ENCODE data around the gene SFXN2. TPM values are rescaled to one million over a fixed set of nuclear protein-coding genes. Genes with fewer than 3 reads are reported as not detected.

The SFXN2 gene
- total RNA-seq, 1 experiment from 2014 or later = 5.4 TPM

GRCh38 chr10:102727037-102727818 is 12.8 kb downstream of the SFXN2 start:
- ChIA-PET CTCF (no interaction called here), POLR2A (ENCODE audit: unreplicated experiment) (interaction anchor here (0.6 kb wide), 1 partner anchor 30 kb away, joined by 10 read pairs; no protein-coding TSS in a partner anchor)
- Histone ChIP-seq H3K27me3 (ENCODE audit: insufficient read depth, low read depth) (no peaks in the 10 kb centered on the region), H3K79me2 (ENCODE audit: low read depth) (no peaks in the 10 kb centered on the region), H3K4me3 (no peak overlapping the region), H3K9me3 (ENCODE audit: insufficient read depth, low read depth) (no peaks in the 10 kb centered on the region), H3K27ac (no peak overlapping the region), H3K9me2 (ENCODE audit: insufficient read depth) (no peaks in the 10 kb centered on the region), H2AFZ (no peak overlapping the region), H3K4me2 (no peak overlapping the region), H3K4me1 (replicated peaks; ENCODE audit: insufficient read depth) (no peaks in the 10 kb centered on the region), H3F3A (ENCODE audit: insufficient read depth, low read depth) (no peaks in the 10 kb centered on the region), H4K20me1 (ENCODE audit: insufficient read depth) (no peaks in the 10 kb centered on the region), H3K36me3 (ENCODE audit: low read depth) (no peaks in the 10 kb centered on the region)
- intact Hi-C loops (cut with micrococcal nuclease; ENCODE audit: unreplicated experiment) = loop anchor here (5.0 to 10.0 kb wide), 2 partner anchors 50 to 108 kb away; partner anchors contain the start of gene CYP17A1
- TF ChIP-seq EZH2 (IDR thresholded peaks at IDR 0.05; ENCODE audit: low read depth) = no peak
- TF ChIP-seq CTCF (conservative IDR thresholded peaks at IDR 0.05) = no peak
- no peak for DNase-seq
- BruUV-seq (replicated peaks) = no TSS peak

- no peaks in the 10 kb centered on the region for H3F3A ChIP-seq (ENCODE audit: insufficient read depth, low read depth)
- CTCF ChIA-PET = no interaction called here
- no TSS peak for BruUV-seq (replicated peaks)
- no peak overlapping the region for H3K4me2 ChIP-seq
- no peaks in the 10 kb centered on the region for H4K20me1 ChIP-seq (ENCODE audit: insufficient read depth)
- no peaks in the 10 kb centered on the region for H3K9me3 ChIP-seq (ENCODE audit: insufficient read depth, low read depth)
- TF ChIP-seq EZH2 (IDR thresholded peaks at IDR 0.05; ENCODE audit: low read depth) = no peak
- peak; percentile 74 for TF ChIP-seq CTCF (conservative IDR thresholded peaks at IDR 0.05)
- H3K9me2 ChIP-seq (ENCODE audit: insufficient read depth) = no peaks in the 10 kb centered on the region
- intact Hi-C loops (cut with micrococcal nuclease; ENCODE audit: unreplicated experiment) = loop anchor here (1.0 to 10.0 kb wide), 5 partner anchors 52 to 340 kb away; partner anchors contain the start of genes CNNM2 and CYP17A1
- no peak overlapping the region for H3K27ac ChIP-seq
- no peaks in the 10 kb centered on the region for H3K27me3 ChIP-seq (ENCODE audit: insufficient read depth, low read depth)
- no peak overlapping the region for H2AFZ ChIP-seq
- H3K4me3 ChIP-seq = no peak overlapping the region
- no peaks in the 10 kb centered on the region for H3K36me3 ChIP-seq (ENCODE audit: low read depth)
- peak in 1 of 2 experiments; percentile 71 for DNase-seq
- no peaks in the 10 kb centered on the region for H3K4me1 ChIP-seq (replicated peaks; ENCODE audit: insufficient read depth)
- H3K79me2 ChIP-seq (ENCODE audit: low read depth) = no peaks in the 10 kb centered on the region
- POLR2A ChIA-PET (ENCODE audit: unreplicated experiment) = no interaction called here
Measured at GRCh38 chr10:102729029-102730026, 14.9 kb downstream of the SFXN2 start.

- no peaks in the 10 kb centered on the region for H3K27me3 ChIP-seq (ENCODE audit: insufficient read depth, low read depth)
- no TSS peak for BruUV-seq (replicated peaks)
- POLR2A ChIA-PET (ENCODE audit: unreplicated experiment) = interaction anchor here (0.6 kb wide), 1 partner anchor 609 kb away, joined by 11 read pairs; no protein-coding TSS in a partner anchor
- no peaks in the 10 kb centered on the region for H3K36me3 ChIP-seq (ENCODE audit: low read depth)
- no peaks in the 10 kb centered on the region for H3K9me3 ChIP-seq (ENCODE audit: insufficient read depth, low read depth)
- no peak overlapping the region for H3K4me3 ChIP-seq
- no peaks in the 10 kb centered on the region for H3K9me2 ChIP-seq (ENCODE audit: insufficient read depth)
- no peaks in the 10 kb centered on the region for H3K79me2 ChIP-seq (ENCODE audit: low read depth)
- H3F3A ChIP-seq (ENCODE audit: insufficient read depth, low read depth) = no peaks in the 10 kb centered on the region
- H2AFZ ChIP-seq = no peak overlapping the region
- intact Hi-C loops (cut with micrococcal nuclease; ENCODE audit: unreplicated experiment) = no loop called here
- no peak overlapping the region for H3K4me2 ChIP-seq
- no peaks in the 10 kb centered on the region for H3K4me1 ChIP-seq (replicated peaks; ENCODE audit: insufficient read depth)
- H4K20me1 ChIP-seq (ENCODE audit: insufficient read depth) = no peaks in the 10 kb centered on the region
- DNase-seq = no peak
- CTCF ChIA-PET = interaction anchor here (0.6 kb wide), 3 partner anchors 479 to 761 kb away, joined by 4 to 6 read pairs (median 4); no protein-coding TSS in a partner anchor
- TF ChIP-seq CTCF (conservative IDR thresholded peaks at IDR 0.05) (no peak), EZH2 (IDR thresholded peaks at IDR 0.05; ENCODE audit: low read depth) (no peak)
- no peak overlapping the region for H3K27ac ChIP-seq
Measured at GRCh38 chr10:102731222-102731800, 16.9 kb downstream of the SFXN2 start.

Measured in PC-9 (cell line).